GM21737 (cell line): Measurements from ENCODE around the gene NDST1.

ENCODE experiments used
- ATAC-seq: cut with Tn5 transposase; IDR thresholded peaks from one replicate; pipeline ENCODE4 v1.9.1; 2021; ENCODE audit warnings: mild to moderate bottlenecking, moderate library complexity; ENCODE audit not compliant: unreplicated experiment

Gene NDST1

DNA sequence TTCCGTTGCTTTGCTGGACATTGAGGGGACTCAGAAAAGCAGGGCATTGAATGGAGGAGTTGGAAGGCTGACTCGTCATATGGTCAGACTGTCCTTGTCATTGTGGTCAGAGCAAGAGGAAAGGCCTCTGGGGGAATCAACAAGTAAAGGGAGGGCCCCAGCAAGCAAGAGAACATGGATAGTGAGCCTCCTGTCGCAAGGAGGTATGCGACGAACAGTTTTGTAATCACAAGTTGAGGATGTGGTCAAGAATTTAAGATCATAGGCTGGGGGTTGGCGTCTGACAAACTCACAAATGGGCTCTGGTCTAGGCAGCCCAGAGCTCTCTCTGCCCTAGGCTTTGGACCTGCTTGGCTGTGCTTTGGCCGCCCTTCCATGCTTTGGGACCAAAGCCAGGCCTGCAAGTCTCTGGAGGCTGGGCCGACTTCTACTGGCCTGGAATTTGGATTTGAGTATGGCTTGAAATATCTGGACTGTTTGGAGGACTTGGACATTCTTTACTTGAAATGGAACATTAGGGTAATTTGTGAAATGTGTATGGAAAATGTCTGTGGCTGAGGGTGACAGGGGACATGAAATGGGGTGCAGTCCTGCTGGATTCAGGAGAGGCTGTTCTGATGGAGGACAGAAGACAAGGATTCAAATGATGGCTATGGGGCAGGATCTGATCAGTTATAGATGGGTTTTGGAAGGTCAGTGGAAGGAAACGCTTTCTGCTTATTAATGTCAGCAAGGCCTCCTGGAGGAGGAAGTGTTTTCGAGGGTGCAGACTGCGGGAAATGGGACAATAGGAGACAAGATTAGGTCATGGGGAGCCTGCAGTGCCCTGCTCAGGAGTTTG lies 19.2 kb upstream of the NDST1 start:
- ATAC-seq = no peak

DNA sequence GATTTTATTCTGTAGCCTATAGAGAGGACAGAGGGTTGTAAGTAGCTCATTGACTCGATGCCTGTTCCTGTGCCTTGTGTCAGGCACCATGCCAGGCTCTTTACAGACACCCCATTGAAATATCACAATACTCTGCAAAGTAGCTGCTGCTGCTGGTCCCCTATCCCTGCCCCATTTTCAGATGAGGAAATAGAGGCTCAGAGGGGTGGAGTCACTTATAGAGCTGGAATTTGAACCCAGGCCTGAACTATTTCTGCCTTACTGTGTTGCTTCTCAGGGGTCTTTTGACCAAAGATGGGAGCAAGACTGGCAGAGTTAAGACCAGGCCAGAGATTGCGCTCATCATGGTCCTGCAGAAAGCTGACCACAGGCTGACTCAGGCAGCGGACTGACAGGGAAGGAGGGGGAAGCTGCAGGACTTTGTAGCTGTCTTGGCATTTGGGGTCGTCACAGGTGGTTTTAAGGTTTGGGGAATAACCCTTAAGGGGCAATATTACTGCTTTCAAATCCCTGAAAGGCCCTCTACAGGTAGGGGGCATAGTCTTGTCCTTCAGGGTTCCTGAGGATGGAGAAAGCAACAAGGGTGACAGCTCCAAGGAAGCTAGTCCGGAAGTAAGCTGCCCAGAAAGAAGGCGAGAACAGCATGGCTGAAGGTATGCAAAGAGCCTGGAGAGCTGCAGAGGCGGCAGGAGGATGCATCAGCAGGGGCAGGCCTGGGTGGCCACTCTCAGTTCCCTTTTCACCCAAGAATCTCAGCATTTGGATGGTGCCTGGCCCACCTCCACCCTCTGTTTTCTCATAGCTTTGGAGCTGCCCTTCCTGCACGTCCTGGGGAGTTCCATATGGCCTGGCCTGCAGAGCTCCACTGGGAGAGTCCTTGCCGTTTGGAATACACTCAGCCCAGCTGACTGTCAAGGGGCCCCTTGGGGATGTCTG lies 18.3 kb upstream of the NDST1 start:
- ATAC-seq = peak; percentile 75

DNA sequence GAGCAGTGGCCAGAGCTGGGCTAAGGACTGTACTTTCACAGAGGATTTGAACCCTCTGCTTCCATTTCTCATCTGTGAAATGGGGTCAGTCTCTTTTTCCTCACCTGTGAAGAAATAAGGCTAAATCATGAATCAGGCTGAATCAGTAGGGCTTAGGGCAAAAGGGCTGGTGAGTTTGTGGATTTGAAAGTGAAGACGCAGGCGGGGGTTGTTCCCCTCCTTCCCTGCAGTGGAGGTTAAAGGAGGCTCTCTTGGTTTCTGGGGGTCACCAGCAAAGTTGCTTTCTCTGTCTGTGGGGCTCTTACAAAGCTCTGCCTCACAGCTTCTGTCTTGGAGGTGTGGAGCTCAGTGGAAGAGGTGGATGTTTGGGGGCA lies 17.6 kb upstream of the NDST1 start:
- ATAC-seq = no peak

DNA sequence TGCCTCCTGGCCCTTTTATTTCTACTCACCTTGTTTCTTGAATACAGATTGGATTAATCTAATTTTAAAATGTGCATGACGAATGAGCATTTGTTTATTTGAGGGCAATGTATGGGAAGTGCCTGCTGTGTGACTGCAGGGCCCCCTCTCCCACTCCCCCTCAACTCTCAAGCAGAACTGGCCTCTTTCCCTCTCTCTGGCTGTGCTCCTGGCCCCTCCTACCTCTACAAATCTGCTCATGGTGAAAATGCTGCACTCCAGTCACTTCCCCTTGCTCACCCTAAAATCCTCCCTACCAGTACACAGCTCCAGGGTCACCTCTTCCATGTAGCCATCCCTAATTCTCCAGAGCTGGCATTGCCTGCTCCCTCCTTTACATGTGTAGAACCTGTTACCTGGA lies 17.2 kb upstream of the NDST1 start:
- ATAC-seq = no peak

DNA sequence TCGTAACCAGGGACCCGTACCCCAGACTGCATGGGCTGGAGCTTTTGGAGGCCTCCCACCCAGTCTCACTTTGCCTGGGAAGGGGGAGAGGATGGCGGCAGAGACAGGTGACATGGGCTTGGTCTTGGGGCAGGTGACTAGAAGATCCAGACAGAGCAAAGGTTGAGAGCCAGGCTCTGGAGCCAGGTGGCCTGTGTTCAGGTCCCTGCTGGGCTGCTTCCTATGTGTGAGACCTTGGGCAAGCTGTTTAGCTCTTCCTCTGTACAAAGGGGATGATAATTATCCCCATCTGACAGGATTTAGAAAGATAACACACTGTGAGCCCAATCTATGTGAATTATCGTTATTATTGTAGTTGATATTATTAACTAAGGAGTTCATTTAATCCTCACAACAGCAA lies 16.1 kb upstream of the NDST1 start:
- no peak for ATAC-seq

DNA sequence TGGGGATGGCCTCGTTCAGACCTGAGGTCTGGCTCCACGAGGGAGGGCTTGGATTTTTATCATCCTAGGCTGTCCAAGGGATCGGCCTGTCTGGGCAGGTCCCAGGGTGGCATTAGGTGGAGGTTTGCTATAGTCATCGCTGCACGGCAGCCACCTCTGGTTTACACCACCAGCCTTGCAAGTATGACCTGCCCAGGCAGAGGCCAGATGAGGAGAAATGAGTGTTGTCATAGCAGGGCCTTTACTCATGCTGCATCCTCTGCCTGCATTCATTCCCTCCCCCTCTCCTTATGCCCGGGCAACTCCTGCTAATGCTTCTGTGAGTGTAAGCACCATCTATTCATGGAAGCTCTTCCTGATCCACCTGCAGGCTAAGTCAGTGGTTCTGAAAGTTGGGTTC lies 15.3 kb upstream of the NDST1 start:
- no peak for ATAC-seq

DNA sequence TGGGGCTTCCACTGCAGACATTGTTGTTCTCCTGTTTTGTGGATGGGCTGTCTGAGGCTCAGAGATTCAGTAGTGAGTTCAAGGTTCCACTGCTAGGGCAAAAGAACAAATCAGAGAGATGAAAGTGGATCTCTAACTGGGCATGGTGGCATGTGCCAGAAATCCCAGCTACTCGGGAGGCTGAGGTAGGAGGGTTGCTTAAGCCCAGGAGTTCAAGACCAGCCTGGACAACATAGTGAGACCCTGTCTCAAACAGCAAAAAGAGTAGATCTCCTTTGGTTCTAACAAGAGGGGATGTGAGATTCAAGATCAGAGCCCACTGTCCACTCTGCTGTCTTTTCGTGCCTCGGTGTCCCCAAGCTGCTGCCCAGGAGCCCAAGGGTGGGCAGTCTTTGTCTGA lies 11.8 kb upstream of the NDST1 start:
- no peak for ATAC-seq

DNA sequence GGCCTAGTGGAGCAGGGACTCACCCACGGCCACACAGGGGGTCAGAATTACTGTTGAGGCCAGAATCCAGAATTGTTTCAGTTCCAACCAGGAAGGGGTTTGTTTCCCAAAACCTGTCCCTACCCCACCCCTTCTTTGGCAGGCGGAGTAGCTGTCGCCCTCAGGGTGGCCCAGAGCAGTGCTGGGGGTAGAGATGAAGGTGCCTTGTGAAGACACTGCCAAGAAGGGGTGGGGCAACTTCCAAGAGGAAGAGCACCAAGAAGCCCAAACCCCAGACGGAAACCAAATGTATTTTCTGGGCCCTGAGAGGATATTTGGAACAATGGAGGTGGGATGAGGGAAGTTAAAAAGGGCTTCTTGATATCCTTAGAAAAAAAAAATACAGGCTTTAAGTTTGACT lies 11.4 kb upstream of the NDST1 start:
- ATAC-seq = no peak

DNA sequence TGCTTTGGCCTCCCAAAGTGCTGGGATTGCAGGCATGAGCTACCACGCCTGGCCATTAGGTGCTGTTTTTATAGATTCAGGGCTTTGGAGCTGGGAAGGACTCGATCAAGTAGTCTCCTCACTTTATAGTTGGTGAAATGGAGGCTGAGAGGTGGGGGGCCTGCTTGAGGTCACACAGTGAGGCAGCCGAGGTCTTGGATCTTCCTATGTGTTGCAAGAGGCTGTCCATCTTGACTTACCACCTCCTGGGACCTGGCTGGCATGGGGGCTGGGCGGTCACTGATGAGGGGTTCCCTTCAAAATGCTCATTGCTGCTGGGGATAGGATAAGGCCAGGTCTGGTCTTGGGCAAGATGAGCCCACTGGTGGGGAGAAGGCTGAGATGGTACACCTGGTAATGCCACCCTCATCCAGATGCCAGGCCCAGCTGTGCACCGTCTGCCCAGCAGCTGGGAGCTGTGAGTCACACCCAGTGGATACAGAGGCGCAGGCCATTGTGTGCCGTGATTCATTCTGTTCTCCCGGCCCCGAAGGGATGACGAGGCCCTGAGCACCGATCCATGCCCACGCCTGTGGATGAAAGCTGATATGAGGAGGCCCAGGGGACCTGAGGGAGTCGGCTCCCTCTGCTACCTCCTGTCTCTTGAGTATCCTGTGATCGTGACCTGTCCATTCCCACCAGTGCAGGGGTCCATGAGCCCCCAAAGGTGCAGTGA lies 10.5 kb upstream of the NDST1 start:
- ATAC-seq = no peak

DNA sequence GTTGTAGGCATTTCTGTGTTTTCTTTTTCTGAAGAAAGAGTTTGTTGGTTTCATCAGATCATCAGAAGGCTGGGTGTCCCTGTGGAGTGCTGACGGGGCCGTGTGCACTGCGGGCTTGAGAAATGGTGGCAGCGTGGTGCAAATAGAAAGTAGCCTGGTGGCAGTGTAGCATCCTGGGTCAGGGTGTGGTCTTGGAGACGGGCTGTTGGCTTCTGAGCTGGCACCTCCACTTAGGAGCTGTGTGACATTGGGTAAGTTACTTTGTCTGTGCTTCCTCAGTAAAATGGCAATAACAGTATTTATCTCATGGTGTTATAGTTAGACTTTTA lies 10.0 kb upstream of the NDST1 start:
- no peak for ATAC-seq

DNA sequence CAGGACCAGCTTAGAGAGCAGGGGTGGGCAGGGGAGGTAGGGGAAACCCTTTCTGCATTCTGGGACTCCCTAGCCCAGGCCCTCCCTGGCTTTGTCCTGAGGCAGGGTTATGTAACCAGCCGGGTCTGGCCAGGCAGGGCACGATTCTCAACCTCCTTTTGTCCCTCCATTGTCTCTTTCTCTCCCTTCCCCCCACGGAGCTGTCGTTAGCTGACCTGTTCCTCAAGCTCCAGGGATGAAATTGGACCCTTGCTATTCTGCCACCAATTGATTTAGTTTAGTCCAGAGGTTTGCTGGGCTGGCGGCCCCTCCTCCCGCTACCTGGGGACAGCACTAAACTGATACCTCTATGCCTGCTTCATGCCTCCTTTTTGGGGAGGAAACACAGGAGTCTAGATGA lies 9.4 kb upstream of the NDST1 start:
- no peak for ATAC-seq

DNA sequence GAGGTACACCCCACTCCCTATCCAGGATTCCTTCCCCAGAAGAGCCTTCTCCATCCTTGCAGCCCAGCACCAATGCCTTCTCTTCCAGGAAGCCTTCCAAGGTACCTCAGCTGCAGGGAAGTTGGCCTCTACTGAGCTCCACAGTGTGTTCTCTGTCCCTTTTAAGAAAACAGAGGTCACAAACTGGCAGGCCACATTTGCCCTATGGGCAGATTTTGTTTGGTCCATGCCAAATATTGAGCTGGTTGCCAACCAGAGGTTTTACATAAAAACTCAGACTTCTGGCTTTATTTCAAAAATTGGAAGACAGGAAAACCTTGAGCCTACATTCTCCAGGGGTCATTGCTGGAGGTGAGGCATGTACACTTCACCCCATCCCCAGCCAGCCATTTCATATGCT lies 9.0 kb upstream of the NDST1 start:
- ATAC-seq = no peak

DNA sequence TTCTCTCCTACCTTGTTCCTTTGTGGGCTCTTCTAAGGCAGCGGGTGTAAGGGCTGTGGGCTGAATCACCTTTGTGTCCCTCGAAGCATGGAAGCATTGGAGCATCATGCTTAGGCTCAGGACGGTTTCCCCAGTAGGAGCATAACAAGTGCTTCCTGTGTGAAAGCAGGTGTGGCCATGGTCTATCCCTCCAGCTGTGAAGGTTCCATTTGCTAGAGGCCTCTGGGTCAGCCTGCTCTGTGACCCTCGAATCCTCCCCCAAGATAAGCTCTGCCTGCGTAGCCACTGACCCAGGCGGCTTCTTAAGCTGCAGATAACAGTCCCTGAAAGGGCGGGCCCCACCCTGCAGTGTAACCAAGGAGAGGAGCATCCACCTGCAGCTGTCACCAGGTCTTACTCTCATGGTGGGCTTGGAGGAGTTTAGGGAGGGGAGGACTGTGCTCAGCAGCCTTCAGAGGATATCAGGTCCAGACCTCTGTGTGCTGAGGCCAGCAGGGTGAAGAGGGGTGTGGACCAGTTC lies 8.4 kb upstream of the NDST1 start:
- no peak for ATAC-seq

DNA sequence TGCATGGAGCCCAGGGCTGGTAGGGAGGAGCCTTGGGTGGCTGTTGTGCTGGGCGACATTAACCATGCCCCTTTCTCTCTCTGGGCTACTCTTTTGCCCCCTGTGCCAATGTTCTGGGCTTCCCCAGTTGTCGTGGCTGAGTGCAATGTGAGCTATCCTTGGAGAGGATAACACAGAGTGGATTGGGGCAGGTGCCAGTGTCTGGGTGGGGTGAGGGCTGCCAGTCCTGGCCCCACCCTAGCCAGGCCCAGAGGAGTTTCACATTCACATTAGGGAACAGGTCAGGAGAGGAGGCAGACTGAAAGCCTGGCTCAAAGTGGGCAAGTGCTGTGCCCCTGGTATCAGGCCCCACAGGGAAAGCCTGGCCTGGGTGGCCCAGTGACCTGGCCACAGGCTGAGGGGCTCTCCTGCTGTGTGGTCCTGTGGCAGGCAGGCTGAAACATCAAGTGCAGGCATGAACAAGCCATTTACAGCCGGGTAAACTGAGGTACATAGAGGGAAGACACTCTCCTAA lies 7.5 kb upstream of the NDST1 start:
- no peak for ATAC-seq

DNA sequence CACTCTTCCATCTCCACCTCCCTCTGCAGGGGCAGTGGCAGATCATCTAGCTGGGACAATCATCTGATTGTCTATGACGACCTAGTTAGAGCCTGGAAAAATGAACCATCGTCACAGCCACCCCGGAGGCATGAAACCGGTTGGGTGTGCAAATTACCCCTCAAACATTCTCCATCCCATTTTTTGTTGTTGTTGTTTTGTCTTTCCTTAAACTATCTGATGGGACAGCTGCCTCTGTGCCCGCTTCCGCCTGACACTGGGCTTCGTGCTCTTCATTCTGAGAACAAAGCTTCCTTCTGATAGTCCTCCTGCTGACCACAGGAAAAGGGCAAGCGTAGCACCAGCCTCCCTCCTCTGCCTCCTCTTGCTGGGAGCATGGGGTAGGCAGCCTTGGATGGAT lies 7.0 kb upstream of the NDST1 start:
- ATAC-seq = no peak

DNA sequence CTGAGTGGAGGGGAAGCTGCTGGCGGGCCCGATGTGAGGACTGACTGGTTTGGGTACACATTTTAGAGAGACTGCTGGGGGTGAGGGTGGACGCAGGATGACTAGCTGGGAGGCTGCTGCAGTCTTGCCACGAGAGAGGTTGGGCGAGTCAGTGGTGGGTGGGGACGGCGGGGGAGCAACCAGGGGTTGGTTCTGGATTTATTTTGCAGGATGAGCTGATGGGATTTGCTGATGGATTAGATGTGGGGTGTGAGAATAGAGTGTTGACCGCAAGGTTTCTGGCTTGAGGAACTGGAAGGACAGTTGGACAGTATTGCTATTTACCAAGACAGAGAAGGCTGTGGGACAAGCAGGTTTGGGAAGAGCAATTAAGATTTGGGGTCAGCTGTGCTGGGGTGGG lies 5.8 kb upstream of the NDST1 start:
- no peak for ATAC-seq

DNA sequence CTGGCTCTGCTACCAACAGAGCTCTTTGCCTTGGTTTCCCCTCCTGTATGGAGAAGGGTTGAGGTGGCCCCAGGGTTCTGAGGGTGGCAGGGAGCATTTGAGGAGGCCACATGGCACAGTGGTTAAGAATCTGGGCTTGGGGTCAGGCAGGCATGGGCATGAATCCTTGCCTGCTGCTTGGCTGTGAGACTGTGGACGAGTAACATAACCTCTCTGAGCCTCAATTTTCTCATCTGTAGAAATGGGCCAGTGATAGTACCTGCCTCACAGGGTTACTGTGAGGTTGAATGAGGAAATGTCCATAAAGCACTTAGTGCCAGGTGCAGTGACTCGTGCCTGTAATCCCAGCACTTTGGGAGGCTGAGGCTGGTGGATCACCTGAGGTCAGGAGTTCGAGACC lies 5.1 kb upstream of the NDST1 start:
- no peak for ATAC-seq

DNA sequence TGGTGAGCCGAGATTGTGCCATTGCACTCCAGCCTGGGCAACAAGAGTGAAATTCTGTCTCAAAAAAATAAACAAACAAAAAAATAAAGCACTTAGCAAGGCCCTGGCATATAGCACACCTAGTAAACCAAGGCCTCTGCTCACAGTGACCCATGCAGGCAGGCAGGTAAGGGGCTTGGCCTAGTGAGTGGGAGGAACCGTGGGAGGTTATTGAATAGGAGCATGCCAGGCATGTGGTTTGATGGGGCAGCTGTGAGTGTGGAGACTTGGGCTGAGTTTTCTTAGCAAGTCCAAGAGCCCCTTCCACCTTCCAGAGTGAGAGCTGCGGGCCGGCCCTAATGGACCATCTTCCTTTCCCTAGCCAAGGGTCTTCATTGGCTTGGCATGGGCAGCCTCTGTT lies 4.5 kb upstream of the NDST1 start:
- ATAC-seq = no peak

DNA sequence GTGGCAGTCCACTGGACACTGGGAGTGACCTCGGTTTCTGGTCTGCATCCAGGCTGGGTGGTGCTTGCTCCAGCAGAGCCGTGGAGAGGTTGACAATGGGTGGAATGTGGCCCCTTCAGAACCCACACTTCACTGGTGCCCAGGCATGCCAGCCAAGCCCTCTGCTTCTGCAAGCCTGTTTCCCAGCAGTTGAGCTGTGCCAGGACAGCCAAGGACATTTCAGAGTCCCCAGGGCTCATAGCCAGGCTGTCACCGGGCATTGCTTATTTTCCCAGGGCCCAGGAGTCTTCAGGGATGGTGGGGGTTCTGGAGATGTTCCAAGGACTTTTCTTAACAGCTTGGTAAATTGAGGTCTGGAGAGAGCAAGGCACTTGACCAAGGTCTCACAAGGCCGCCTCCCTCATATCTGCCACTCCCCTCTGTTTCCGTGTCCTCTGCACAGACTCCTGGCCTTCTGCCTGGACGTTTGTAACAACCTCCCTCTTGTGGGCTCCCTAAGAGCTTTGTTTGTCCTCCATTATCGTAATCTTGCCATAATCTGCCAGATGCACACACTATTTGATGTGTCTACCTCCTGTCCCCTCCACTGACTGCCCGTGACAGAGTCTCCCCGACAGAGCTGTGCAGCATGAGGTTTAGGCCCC lies 3.8 kb upstream of the NDST1 start:
- no peak for ATAC-seq

DNA sequence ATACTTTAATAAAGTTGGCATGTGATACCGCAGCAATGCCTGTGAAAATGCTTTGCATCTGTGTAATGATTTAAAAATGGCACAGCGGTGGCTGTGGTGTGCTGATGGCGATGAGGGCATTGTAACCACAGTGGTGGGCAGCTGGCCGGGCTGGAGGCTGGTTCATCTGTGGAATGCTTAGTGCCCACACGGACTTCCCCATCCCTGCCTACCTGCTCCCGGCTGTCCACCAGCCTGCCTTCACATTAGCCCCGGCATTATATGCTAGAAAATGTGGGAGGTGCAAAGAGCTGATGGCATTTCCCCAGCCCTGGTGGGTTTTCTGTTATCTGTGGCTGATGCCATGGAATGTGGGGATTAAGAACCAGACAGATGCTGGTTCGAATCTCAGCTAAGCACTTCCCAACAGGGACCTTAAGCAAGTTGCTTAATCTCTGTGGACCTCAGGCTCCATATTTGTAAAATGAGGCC lies 2.9 kb upstream of the NDST1 start:
- no peak for ATAC-seq

DNA sequence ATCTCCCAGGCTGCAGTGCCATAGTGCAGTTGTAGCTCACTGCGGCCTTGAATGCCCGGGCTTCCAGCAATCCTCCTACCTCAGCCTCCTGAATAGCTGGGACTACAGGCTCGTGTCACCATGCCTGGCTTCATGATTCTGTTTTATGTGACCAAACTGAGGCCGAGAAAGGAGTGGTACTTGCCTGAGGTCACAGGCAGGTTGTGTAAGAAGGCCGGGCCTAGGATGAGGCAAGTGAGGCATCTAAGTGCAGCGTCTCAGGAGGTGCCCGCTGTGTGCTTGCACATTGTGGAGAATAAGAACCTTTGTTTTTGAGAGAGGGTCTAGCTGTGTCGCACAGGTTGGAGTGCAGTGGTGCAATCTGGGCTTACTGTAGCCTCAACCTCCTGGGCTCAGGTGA lies 2.1 kb upstream of the NDST1 start:
- ATAC-seq = no peak
